Activated CD4-positive, alpha-beta T cell treated with anti-CD3 and anti-CD28 coated beads, Interleukin-2, amount 50 U/mL, for 1 hour (primary cell): ENCODE measurements around the gene RALGAPA2.

Experiments
- DNase-seq: peaks from one replicate; pipeline ENCODE4 v3.0.0-alpha.2; 2020

Gene RALGAPA2

DNA sequence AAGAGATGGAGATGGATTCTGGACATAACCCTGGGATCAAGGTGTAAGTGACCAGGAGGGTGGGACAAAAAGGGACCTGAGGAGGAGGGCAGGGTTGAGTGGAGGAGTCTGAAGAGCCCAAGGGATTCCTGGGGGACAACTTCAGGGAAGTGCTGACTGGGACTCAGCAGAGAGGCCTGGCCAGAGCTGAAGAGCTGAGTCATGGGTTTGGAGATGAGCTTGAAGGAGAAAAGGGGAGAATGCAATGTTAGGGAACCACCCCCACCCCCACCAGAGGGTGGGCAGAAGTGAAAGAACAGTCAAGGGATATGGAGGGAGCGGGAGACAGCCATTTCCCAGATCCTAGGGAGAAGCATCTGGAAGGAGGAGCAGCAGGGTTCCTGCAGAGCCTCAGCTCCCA, 289.3 kb downstream of the RALGAPA2 start:
- no peak for DNase-seq

- DNase-seq, result no peak
Observed at GRCh38 chr20:20417876-20418676, 294.4 kb downstream of the RALGAPA2 start.

- no peak for DNase-seq
Observed at GRCh38 chr20:20415321-20415720, 297.1 kb downstream of the RALGAPA2 start.

- no peak for DNase-seq
Observed at GRCh38 chr20:20414640-20415220, 297.7 kb downstream of the RALGAPA2 start.

- DNase-seq, result no peak
Observed at GRCh38 chr20:20413810-20414281, 298.6 kb downstream of the RALGAPA2 start.

- no peak for DNase-seq
Observed at GRCh38 chr20:20412750-20413149, 299.7 kb downstream of the RALGAPA2 start.

DNA sequence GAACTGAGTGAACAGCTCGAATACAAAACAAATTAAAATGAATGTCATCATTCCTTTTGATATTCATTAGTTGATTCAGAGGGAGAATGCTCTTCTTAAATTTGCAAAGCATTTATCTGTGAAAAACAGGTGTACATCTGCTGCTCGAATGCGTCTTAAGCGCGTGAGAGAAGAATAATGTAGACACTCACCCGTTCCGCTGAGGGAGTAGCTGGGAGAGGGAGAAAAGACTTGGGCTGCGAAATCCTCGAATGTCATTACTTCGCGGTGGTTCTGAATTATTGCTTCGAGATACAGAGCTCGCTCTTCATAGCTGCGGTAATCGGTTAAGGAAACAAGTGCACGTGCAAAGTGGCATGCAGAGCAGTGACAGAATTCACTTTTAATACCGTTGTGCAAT, 300.6 kb downstream of the RALGAPA2 start:
- no peak for DNase-seq

DNA sequence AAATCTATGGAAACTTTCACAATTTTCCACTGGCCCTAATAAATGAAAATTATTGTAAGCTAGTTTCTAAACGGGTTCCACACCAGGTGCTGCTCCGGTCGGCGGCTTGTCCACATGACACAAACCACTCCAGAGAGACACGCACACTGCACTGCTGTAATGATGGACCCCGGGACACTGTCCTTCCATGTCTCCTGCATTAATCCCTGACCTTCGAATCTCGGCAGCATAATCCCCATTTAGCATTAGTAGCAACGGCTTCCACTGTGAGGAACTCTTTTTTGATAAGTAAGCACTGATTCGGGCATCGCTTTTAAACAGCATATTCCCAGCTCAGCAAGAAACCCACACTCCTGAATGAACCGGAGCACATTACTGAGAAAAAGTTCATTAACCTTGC, 301.0 kb downstream of the RALGAPA2 start:
- DNase-seq, result no peak

DNA sequence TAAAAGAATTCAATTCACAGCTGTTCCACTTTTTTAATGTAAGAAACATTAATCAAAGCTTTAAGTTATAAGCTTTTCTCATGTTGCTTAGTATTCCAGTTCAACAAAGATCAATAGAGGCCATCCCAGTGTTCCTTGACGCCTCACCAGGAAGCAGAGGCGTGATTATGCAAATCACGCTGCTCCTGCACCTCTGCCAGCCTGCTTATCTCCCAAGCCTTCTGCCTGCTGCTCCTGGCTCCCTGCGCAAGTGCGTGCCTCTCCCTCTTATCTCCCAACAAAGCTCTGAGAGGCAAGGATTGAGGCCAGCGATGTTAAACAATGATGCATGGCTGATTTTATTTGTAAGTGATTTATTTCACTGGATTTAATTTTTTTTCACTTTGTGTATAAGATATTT, 301.8 kb downstream of the RALGAPA2 start:
- DNase-seq, result no peak

- DNase-seq, result no peak
Observed at GRCh38 chr20:20409331-20409730, 303.1 kb downstream of the RALGAPA2 start.

DNA sequence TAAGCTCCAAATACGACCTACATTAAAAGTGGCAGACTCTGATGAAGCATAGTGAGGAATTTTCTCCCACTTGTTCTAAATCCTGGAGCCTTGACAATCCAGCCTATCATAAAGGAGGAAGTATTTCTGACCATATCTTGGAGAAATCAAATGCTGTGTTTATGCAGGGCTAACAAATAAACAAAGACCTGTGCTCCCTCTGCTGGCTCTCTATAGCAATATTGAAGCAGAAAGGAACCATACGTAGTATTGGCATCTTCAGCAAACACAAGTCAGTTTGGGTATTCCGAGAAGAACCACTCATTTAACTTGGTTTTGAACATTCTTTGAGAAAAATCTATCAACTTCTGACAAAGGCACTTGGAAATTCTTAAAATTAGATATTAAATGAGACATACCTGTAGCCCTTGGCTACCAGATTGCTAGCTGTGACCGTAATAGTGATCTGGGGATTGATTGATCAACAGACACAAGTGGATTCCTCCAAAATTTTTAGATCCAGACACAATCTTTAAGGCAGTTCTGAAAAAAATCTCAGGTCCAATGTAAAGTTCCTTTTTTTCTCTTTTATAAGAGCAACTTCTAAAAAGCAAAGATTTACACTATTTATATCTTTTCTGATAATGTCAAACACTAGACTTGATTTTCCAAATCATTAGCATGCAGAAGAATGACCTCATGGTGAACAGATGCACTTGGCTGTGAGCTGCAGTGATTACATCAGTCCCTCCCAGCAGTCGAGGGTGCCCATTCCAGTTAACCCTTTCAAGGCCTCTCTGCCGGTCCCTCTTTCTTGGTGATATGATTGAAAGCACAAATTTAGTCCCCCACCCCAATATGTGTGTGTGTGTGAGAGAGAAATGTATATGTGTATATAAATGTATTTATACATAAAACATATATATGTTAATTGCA, 304.3 kb downstream of the RALGAPA2 start:
- no peak for DNase-seq

DNA sequence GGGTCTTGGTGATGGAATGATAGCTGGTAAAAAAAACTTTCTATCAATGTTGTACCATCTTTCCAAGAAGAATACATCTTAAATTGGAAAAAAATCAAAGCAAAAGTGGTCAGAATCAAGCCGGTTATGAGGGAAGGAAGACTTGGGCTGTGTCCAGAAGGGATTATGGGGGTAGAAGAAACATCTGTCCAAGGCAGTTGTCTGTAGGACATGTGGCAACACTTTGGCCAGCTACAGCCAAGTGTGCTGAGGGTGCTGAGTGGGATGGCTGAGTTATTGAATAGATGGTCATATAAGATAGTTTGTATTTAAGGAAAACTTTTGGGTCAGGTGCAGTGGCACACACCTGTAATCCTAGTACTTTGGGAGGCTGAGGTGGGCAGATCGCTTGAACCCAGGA, 306.1 kb downstream of the RALGAPA2 start:
- no peak for DNase-seq

DNA sequence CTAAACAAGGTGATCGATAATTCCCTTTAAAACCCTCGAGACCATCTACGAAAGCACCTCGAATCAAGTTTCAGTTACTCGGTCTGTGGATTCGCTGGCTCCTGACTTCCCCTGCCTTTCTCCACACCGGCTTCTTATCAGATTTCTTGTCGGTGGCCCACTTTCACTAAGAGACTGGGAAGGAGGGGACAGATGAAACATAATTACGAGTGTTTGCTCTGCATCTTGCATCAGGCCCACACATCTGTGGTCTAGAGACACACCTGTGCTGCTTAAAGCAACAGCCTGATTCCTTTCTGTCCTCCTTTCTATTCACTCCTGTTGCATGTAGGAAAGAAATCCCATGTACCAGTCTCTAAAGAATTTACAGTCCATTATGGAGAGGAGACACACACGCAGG, 306.8 kb downstream of the RALGAPA2 start:
- no peak for DNase-seq

DNA sequence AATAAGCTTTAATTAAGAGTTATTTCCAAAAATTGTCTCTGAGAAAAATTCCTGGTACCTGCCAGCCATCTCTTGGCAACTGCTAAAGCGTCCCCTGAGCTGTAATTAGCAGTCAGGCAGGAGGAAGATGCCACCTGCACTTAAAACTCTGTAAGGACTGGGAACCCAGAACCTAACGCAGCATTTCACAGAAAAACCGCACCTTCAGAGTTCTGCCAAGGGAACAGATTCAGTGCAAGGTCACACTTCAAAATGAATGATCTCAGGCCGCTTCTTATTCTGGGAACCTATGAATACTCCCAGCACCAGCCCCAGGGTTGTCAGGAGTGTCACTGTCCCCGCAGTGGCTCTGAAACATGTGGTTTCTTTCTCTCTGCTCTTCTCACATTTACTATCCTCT, 307.8 kb downstream of the RALGAPA2 start:
- no peak for DNase-seq

- DNase-seq, result no peak
Observed at GRCh38 chr20:20401991-20402390, 310.5 kb downstream of the RALGAPA2 start.

DNA sequence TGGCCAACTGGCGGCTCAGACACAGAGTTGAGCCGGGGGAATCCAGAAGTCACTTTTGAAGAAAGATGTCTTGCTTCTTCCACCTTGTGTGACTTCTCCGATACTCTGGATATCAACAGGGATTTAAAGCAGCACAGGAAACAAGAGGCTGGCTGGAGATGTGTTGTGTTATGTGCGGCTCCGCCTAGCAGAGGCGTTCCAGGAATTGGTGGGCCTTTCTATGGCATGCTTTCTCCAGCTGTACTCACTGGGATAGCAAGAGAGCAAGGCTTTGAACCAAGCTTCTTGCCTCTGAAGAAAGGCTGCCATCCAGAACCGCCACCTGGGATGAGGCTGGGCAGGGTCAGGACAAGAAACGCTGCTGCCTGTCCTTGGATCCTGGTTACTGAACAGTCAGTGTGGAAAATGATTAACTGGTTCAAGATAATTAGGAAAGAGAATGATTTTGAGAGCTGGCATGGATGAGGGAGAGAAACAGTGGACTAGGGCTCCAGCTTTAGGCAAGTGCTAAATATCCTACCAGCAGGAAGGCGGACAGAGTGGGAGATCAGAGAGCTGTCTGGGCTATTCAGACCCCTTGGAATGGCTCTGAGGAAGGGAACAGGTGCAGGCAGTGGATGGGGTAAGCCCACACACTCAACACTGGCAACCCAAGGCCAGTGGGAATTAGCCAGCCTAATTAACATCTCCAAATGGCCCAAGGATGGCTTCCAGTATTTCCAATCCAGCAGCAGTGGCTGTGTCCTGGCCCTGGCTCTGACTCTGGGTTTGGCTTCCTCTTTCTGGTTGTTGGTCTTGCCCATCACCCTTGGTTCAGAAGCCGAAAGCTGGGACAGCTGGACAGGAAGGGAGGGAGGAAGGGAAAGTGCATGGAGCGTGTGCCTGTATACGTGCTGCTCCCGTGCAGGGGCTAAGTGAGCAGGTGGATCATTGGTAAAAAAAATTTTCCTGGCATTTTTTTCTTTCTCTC, 312.6 kb downstream of the RALGAPA2 start:
- DNase-seq, result no peak

- no peak for DNase-seq
Observed at GRCh38 chr20:20398123-20398522, 314.3 kb downstream of the RALGAPA2 start.

- DNase-seq, result no peak
Observed at GRCh38 chr20:20396794-20397193, 315.6 kb downstream of the RALGAPA2 start.

DNA sequence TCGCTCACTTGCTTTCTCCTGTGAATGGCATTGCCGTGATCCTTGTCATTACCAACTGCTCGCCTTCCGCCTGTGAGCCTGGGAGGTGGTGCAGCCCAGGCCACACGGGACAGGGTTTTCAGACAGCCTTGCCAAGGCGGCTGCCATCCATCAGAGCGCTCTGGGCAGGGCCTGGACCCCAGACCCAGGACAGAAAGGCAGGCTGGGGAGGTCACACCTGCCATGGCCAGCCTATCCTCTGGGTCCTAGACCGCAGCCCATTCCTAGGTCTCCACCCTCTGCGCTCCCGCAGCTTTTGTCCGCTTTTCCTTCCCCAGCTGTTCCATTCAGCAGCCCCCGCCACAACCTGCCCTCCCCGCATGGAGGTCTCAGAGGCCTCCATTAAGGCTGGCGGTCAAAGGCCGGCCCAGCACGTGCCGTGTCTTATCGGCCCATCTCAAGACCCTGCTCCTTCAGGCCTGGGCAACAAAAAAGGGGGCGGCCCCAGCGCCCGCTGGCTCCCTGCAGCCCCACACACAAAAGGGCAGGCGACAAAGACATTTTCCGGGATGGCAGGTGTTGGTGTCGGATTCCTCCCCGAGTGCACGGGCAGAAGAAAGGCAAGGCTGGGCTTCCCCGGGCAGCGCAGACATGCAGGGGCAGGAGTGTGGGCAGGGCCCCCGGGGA, 316.4 kb downstream of the RALGAPA2 start:
- DNase-seq, result no peak

DNA sequence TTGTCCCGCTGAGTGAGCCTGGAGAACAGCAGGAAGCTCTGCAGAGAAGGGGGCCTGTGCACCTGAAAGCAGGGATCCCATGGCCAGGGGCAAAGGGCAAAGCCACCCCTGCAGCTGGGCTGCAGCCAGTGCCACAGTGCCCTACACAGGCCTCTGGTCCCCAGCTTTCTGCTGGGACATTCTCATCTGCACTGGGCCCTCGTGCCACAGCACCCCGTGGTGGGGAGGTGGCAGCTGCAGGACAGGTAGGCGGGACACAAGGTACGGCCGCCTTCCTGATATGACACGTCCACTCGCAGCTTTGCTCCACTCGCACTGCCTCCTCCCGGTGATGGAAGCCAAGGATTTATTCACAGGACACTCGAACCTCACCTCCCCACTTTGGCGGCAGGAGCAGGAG, 317.4 kb downstream of the RALGAPA2 start:
- DNase-seq, result no peak

- no peak for DNase-seq
Observed at GRCh38 chr20:20393207-20394120, 319.0 kb downstream of the RALGAPA2 start.
